SIG-M5 treated with dmso at 0.1 percent for 504 hours (cell line): ENCODE data around the gene CD83.
"Not testable (repeated sequence)": the region's sequence is repeated elsewhere in the genome, so short reads cannot be mapped to it uniquely, and the experiment has no call there.

ENCODE experiments used
- DNase-seq: peaks from one replicate; lab custom pipeline; 2025; ENCODE audit not compliant: unreplicated experiment; lab: John Stamatoyannopoulos, UW

CD83 gene, protein sequence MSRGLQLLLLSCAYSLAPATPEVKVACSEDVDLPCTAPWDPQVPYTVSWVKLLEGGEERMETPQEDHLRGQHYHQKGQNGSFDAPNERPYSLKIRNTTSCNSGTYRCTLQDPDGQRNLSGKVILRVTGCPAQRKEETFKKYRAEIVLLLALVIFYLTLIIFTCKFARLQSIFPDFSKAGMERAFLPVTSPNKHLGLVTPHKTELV

DNA sequence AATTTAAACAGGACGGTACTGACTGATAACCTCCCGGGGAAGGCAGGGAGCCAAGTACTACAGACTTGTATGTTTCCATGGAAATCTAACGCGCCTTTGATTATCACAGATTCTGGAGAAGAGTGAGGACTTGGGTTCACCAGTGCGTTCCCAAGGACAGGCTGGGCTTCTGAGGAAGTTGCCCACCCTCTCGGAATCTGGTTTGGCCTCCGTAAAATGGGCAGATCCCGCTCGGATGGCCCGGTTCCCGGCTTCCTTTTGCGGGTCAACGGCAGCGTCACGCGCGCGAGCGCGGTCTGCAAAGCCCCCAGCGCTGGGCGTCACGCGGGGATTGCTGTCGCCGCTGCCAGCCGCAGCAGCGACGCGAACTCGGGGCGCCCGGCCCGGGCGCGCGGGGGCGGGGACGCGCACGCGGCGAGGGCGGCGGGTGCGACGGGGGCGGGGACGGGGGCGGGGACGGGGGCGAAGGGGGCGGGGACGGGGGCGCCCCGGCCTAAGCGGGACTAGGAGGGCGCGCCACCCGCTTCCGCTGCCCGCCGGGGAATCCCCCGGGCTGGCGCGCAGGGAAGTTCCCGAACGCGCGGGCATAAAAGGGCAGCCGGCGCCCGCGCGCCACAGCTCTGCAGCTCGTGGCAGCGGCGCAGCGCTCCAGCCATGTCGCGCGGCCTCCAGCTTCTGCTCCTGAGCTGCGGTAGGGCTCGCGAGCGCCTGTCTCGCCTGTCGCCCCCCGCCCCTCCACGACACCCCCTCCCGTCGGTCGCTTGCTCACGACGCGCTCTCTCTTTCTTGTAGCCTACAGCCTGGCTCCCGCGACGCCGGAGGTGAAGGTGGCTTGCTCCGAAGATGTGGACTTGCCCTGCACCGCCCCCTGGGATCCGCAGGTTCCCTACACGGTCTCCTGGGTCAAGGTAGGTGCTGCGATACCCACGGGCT is at the start of gene CD83:
CD83 (plus strand) TSS at position 615 of the 933 bp plus-strand sequence; CDS start at position 655, 40 bp downstream.
- peak; percentile 64 for DNase-seq

GRCh38 chr6:14068133-14068532 is 49.4 kb upstream of the CD83 start:
- DNase-seq = no peak

DNA sequence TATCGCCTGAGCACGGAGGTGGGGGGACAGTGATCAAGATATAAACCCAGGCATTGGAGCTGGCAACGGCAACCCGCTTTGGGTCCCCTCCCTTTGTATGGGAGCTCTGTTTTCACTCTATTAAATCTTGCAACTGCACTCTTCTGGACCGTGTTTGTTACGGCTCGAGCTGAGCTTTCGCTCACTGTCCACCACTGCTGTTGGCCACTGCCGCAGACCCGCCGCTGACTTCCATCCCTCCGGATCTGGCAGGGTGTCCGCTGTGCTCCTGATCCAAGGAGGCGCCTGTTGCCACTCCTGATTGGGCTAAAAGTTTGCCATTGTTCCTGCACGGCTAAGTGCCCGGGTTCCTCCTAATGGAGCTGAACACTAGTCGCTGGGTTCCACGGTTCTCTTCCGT is 48.9 kb upstream of the CD83 start:
- no peak for DNase-seq

DNA sequence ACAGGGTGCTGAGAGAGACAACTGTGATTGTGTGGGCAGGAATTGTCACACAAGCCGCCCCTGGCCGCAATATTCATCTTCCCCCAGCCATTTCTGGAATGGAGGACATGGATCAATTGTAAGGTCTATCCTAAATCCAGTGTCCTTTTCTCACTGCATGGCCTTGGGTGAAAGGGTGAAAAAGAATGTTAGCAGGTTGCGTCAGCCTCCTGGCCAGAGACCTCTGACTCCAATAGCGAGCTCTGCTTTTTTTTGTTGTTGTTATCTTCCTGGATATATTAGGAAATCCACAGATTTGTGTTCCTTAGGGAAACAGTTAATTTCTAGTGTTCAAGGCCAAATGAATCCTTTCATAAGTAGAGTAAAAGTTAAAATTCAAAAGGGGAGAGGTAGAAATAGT is 47.1 kb upstream of the CD83 start:
- DNase-seq = no peak

DNA sequence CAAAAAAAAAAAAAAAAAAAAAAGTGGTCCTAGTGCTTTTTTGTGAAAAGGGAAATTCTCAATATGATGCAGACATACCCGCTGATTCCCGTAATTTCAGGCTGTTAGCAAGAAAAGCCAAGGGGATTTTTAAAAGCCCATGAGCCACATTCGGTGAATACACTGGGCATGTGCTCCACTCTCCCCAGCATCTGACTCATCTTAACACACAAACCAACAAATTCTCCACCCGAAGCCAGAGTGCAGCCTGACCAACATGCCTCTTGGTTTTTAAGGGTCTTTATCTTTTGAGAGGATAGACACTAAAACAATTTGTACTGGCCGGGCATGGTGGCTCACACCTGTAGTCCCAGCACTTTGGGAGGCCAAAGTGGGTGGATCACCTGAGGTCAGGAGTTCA is 45.5 kb upstream of the CD83 start:
- no peak for DNase-seq

DNA sequence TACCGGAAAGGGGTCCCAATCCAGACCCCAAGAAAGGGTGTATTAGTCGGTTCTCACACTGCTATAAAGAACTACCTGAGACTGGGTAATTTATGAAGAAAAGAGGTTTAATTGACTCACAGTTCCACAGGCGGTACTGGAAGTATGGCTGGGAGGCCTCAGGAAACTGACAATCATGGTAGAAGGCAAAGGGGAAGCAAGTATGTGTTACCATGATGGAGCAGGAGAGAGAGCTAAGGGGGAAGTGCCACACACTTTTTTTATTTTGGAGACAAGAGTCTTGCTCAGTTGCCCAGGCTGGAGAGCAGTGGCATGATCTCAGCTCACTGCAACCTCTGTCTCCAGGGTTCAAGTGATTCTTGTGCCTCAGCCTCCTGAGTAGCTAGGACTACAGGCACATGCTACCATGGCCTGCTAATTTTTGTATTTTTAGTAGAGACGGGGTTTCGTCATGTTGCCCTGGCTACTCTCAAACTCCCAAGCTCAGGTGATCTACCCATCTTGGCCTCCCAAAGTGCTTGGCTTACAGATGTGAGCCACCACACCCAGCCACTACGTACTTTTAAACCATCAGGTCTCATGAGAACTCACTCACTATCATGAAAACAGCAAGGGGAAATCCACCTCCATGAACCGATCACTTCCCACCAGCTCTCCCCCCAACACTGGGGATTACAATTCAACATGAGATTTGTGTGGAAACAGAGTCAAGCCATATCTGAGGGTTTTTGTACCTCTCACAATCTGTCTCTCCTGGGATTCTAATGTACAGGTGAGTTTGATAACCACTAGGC is 43.8 kb upstream of the CD83 start:
- not testable (repeated sequence) for DNase-seq

- no peak for DNase-seq
Measured at GRCh38 chr6:14074476-14075094, 43.0 kb upstream of the CD83 start.

GRCh38 chr6:14075095-14075503 is 42.5 kb upstream of the CD83 start:
- no peak for DNase-seq

- no peak for DNase-seq
Measured at GRCh38 chr6:14077193-14077867, 40.2 kb upstream of the CD83 start.

DNA sequence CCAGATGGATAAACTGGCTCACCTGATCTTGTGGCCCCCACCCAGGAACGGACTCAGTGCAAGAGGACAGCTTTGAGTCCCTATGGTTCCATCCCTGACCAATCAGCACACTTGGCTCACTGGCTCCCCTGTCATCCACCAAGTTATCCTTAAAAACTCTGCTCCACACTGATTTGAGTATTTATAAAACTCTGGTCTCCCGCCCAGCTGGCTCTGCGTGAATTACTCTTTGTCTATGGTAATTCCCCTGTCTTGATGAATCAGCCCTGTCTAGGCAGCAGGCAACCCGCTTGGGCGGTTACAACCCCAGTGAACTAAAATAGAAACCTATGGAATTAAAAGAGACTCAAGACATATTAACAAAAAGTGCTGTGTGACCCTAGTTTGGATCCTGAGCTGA is 38.1 kb upstream of the CD83 start:
- no peak for DNase-seq

GRCh38 chr6:14079971-14080370 is 37.6 kb upstream of the CD83 start:
- DNase-seq = no peak

DNA sequence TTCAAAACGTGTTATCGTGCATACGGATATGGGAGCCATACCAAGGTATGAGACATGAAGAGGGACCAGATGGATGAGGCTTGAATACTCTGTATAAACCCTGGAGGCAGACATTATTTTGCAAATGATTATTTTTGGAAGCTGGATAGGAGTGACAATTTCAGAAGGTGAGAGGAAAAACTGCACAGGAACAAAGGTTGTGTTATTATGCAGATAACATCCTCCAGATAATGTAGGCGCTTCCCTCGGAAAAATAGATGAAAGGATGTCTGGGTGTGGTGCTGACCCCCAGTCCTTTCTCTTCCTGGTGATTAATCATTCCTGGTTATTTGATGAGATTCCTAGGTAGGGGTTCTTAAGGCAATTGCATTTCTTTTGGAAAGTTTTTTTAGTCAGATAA is 36.4 kb upstream of the CD83 start:
- no peak for DNase-seq

DNA sequence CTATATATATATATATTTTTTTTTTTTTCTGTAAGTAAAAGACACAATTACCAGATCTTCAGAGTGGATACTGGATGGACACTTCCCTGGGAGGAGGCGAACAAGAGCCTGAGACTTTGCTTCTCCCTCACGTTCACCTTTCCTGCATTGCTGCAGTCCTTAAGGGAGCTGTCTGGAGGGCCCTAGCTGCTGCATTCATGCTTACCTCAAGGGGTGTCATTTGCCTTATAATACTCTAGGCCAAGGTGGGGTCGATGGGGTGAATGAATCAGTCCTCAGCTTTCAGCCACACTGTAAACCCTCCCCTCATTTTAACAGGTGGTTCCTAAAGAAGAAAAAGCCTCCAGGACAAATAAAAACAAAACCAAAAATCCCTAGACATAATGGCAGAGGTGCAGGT is 34.8 kb upstream of the CD83 start:
- no peak for DNase-seq

DNA sequence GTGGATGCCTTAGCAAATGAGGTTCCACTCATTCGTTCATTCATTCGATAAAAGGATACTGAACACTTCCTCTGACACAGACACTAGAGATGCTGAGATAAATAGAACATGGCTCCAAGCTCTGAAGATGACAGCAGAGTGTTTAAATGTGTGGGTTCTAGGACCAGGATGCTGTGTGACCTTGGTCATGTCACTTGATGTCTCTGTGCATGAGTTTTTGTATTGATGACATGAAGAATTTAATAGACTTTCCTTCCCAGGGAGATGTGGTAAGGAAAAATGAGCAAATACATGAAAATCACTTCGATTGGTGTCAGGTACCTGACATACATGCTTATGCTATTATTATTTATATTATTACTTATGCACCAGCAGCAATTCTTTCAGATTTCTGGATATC is 34.3 kb upstream of the CD83 start:
- DNase-seq = no peak

DNA sequence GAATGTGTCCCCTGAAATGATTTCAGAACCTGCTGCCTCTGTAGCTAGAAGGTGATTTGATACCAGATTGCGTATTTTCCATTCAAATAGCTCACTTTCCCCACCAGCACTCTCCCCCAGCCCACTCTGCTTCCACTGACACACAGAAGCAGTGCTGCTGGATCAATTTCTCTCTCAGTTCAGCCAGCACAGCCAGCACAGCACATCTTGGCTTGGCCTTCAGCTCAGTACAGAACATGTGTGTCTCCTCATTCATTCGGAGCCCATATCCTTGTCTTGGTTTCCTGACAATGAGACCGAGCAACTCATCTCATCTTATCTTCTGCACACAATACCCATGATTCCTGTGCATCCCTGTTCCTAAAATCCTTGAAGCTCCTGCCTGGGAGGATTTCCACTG is 33.8 kb upstream of the CD83 start:
- no peak for DNase-seq

DNA sequence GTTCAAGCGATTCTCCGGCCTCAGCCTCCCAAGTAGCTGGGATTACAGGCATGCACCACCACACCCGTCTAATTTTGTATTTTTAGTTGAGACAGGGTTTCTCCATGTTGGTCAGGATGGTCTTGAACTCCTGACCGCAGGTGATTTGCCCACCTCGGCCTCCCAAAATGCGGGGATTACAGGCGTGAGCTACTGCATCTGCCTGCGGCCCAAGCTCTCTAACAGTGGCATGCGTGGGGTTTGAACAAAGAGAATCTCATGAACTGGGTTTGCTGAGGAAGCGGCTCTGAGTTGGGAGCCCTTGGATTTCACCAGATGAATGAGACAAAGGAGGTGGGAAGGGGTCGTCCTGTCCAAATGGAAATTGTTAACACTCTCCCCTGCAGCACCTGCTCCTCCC is 33.2 kb upstream of the CD83 start:
- no peak for DNase-seq

DNA sequence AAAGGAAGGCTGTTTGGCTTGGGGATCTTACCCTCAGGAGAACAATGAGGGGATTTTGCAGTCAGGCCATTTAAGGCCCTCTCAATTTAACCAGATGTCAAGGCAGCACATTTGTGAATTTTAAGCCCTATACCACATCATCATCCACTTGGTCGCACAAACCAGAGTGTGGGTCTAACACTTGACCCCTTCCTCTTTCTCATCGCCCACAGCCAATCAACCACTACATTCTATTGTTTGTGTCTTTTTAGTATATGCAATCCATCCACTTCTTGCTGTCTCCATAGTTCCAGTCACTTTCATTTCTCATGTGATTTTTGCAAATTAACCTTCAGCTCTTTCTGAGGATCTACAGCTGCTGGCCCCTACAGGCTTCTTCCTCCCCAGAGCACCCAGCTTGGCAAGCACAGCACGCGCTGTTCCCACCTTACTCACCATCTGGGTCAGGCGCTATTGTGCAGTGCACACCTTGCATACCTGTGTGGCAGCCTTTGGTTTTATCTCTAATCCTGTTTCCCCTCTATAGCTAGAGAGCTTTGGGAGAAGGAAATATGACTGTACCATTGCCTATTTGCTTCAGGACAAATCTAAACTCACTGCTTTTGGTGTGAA is 32.3 kb upstream of the CD83 start:
- DNase-seq = no peak

DNA sequence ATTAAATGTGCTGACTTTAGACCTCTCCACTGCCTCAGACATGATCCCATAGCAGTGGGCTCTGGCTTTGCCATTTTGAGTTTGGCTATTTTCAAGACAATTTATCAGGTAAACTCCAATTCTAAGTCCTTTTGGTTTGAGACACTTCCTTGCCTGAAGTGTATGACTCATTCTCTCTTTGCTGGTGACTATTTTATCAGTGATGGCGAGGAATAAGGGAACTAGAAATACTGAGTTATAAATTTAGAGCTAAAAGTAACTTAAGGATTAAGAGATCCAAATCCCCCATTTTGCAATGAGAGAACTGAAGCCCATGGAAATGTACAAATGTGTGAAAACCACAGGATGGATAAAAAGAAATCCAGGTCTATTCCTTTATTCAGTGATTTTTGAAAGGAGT is 30.9 kb upstream of the CD83 start:
- DNase-seq = no peak

- no peak for DNase-seq
Measured at GRCh38 chr6:14088600-14089192, 28.9 kb upstream of the CD83 start.

DNA sequence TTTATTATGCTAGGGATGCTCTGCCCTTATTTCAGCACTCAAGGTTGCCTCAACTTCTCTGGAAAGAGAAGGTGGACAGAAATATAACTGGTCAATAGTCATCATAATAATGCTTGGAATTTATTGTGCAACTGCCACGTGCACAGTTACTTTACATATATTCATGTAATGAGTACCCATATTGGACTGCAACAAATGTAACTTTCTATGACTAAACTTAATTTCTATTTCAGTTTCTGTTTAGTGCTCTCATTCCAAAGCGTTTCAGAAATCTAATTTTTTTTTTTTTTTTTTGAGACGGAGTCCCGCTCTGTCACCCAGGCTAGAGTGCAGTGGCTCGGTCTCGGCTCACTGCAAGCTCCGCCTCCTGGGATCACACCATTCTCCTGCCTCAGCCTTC is 28.3 kb upstream of the CD83 start:
- DNase-seq = no peak
